Stimulated activated CD4-positive, alpha-beta T cell treated with anti-CD3 and anti-CD28 coated beads, Interleukin-1b, Interleukin-23, amount 100 ng/mL, for 1 hour (primary cell): ENCODE results near the gene RTL10.

ENCODE experiments used
- DNase-seq, 2 donors: peaks; one replicate each; pipeline ENCODE4 v3.0.0-alpha.2; 2020; ENCODE audit warnings: low read depth in 2 of 2

Gene RTL10

DNA sequence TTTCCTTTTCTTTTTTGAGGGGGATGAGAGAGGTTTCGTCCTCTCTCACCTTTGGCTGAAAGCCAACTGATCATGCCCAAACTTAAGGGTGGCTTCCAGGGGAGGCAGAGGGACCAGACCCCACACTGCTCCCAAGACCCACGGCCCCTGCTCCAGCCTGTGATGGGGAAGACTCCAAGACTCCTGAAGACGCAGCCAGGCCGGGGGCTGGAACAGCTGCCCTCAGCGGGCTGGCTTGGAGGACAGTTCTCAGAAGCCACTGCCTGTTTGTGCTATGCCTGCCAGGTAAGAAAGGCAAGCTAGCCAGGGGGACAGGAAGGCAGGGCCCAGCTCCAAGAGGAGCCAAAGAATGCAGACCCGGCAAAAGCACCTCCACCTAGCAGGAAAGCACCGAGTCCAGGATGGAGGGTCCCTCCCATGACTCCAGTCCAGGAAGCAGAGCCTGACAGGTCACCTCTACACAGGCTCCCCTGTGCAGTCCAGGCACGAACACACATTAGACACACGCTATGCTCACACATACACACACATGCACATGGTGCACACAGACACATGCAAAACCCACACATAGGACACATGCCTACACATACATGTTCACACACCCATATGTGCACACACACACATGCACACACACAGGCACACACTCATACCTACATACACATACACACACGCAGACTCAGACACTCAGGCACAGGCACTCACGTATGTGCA lies 31.3 kb downstream of the RTL10 start:
- no peak for DNase-seq

- no peak for DNase-seq
These were observed 32.2 kb downstream of the RTL10 start for GRCh38 chr22:19822301-19823117.

- no peak for DNase-seq
These were observed 33.0 kb downstream of the RTL10 start for GRCh38 chr22:19821523-19822300.

GRCh38 chr22:19820880-19821522 lies 33.7 kb downstream of the RTL10 start:
- DNase-seq: no peak

GRCh38 chr22:19819911-19820879 lies 34.5 kb downstream of the RTL10 start:
- DNase-seq: no peak

- DNase-seq: no peak
These were observed 35.3 kb downstream of the RTL10 start for GRCh38 chr22:19819208-19819910.

GRCh38 chr22:19818324-19819207 lies 36.1 kb downstream of the RTL10 start:
- no peak for DNase-seq

DNA sequence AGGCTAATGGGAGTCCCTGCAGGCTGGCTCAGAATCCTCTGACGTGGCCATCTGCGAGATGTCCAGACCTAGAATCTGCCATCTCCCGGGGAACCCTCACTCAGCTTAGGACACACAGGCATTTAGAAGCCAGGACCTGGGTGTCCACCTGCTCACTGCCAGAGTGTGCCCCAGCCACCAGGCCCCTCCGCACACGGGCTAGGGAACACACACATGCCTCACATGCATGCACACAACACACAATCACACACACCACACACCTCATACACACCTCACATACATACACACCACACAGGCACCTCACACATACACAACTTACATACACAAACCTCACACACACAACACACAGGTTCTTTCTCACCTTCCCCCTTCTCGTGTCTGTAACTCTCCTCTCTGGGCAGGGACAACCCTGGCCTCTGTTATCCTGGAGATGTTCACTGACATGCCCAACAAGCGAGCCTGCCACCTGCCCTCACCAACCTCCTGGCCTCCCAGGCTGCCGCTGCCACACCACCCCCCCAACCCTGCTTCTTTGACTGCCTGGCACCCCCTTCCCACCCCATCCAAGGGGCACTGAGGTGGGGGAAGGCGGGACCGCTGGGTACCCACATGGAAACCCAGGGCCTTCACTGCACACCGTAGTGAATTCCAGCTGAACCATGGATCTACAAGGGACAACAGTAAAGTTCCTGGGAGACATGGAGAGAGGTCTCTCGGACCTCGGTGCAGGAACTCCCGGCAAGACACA lies 38.1 kb downstream of the RTL10 start:
- DNase-seq: no peak

- no peak for DNase-seq
These were observed 38.8 kb downstream of the RTL10 start for GRCh38 chr22:19815823-19816290.

GRCh38 chr22:19815093-19815822 lies 39.4 kb downstream of the RTL10 start:
- DNase-seq: no peak

- DNase-seq: no peak
These were observed 40.2 kb downstream of the RTL10 start for GRCh38 chr22:19814428-19814827.

DNA sequence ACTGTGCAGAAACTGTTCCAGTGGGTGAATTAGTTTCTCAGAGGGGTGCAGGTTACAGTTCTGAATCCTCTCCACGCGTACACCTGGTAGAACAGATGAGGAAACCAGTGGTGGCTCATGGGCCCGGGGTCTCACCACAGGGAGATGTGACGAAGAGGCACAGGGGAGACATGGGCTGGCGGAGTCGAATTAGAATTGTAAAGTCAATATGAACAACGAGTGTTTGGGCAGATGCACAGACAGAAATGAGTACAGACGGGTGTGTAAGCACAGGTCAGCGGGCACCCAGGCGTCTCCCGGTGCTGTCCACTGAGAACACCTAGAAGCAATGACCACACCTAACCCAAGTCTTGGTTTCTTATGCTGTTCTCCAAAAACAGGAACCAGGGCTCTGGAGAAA lies 41.8 kb downstream of the RTL10 start:
- no peak for DNase-seq

GRCh38 chr22:19811811-19812771 lies 42.6 kb downstream of the RTL10 start:
- no peak for DNase-seq

DNA sequence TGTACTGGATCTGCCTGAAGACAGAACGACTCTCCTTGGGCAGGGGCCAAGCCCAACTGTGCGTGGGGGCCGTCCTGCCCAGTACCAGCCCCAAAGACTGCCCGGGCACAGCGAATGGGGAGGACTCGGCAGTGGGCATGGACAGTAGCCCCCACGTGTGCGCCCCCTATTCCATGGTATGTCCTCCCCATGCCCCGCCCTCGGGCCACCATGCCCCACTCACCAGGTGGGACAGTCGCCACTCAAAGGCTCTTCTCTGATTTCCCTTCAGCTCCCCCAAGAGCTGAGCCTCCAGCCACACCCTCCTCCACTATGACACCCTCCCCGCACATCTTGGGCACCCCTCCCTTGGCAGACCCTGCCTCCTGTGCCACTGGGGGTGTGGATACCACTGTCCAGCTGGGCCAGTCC lies 43.5 kb downstream of the RTL10 start:
- DNase-seq: no peak

DNA sequence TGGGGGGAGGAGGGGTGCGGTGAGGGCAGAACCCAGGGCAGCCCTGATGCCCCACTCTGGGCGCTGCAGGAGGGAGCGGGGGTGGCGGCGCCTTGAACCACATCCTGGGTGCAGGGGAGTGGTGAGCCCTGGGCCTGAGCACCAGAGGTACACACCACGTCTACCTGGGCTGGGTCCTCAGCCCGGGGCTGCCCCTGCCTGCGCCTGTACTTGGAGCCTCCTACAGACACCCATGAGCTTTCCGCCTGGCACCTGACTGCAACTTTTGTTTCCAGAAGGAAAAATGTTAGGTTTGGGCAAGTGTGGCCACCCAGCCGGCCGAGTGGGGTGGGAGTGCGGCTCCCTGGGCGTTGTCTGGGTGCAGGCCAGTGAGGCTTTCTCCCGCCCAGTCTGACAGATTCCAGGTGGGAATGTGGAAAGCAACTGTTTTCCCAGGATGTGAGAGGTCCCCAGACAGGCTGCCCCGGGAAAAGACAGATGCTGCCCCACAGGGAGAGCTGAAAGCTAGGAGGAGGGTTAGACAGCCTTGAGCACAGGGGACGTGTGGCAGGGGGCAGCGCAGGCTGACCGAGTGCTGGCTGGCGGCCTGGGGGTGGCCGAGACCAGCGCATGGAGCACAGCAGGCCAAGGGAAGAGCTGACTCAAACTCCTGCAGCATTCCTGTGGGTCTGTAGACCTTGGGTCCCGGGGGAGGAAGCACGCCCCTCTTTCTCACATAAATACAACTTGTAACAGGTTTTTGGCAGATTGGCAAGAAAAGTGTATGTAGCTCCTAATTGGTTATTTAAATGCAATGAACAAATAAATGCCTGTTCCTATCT lies 44.1 kb downstream of the RTL10 start:
- DNase-seq: no peak
